Memory B cell (primary cell): ENCODE data around the gene FAM184A.
"Not testable (repeated sequence)": the region's sequence is repeated elsewhere in the genome, so short reads cannot be mapped to it uniquely, and the experiment has no call there.

Source experiments
- ATAC-seq: fragments of 150-1000 bp; cut with Tn5 transposase; 2 replicates; pipeline ENCODE4 v1.10.0; 2021; ENCODE audit warnings: low read depth, mild to moderate bottlenecking, moderate library complexity
- DNase-seq, 2 donors: peaks; one replicate each; pipeline ENCODE4 v3.0.0; 2022; ENCODE audit warnings: low spot score in 2 of 2
- H3K27ac Mint-ChIP-seq: one replicate; pipeline ENCODE4 v1.8.0; 2022; ENCODE audit warnings: mild to moderate bottlenecking, moderate library complexity, mixed read lengths
- H3K27me3 Mint-ChIP-seq: one replicate; pipeline ENCODE4 v1.8.0; 2022; ENCODE audit warnings: mixed read lengths
- H3K36me3 Mint-ChIP-seq: one replicate; pipeline ENCODE4 v1.8.0; 2022; ENCODE audit warnings: mild to moderate bottlenecking, mixed read lengths
- H3K4me1 Mint-ChIP-seq: one replicate; pipeline ENCODE4 v1.8.0; 2022; ENCODE audit warnings: mixed read lengths
- H3K4me3 Mint-ChIP-seq: one replicate; pipeline ENCODE4 v1.8.0; 2022; ENCODE audit warnings: mild to moderate bottlenecking, moderate library complexity, mixed read lengths
- H3K9me3 Mint-ChIP-seq: one replicate; pipeline ENCODE4 v1.8.0; 2022; ENCODE audit warnings: mixed read lengths

Gene FAM184A

DNA sequence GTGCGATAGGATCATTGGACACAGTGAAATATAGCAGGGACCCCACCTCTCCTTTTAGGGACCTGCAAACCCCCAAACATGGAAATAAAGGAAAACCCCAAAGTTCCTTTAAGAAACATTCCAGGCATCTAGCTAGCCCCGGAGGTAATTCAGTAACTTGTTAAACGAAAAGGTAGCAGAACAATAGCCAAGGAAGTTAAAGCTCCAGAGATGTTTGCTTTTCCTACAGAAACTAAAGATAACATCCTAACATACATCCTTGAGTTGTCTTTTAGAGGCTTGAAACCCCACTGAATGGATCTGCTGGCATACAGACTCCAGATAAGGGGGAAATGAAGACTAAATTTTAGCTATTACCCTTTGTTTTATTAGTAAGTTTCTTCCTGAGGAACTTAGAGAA, 51.0 kb downstream of the FAM184A start:
- Mint-ChIP-seq H3K4me1 (no peaks in the 10 kb centered on the region), H3K9me3 (no peaks in the 10 kb centered on the region), H3K36me3 (no peaks in the 10 kb centered on the region), H3K27me3 (peaks cover 9% of the 10 kb centered on the region), H3K27ac (no peak overlapping the region), H3K4me3 (no peak overlapping the region)
- ATAC-seq (no peak), DNase-seq (no peak)

DNA sequence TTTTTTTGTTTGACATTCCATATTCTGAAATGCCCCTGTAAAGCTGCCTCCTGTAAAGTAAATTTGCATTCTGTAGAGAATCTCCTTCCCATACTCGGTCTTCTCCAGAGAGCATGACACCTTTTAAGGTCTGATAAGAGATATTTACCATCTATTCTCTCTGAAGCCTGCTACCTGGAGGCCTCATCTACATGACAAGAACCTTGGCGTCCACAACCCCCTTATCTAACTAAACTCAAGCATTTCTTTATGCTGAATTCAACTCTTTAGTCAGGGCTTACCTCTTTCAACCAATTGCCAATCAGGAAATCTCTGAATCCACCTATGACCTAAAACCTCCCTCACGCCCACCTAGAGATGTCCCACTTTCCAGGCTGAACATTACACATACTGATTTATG, 51.6 kb downstream of the FAM184A start:
- Mint-ChIP-seq H3K4me1 (no peaks in the 10 kb centered on the region), H3K27ac (no peak overlapping the region), H3K27me3 (peaks cover 9% of the 10 kb centered on the region), H3K36me3 (no peaks in the 10 kb centered on the region), H3K4me3 (no peak overlapping the region), H3K9me3 (no peaks in the 10 kb centered on the region)
- DNase-seq, result no peak
- no peak for ATAC-seq

DNA sequence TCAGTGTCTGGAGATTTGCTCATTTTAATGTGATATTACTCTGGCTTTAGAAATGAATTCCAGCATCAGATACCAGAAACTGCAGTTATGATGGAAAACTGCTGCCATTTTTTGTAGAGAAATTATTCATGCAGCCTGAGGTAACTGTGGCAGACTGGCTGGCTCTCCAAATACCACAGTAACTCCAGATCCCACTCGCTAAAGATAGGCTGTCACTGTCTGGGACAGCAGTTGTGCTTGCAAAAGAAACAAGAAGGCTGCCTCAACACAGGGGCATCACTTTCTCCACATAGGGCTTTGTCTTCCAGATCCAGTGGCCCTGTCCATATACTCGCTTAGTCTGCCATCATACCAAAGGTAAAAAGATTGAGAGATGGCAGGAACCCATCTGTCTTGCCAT, 52.7 kb downstream of the FAM184A start:
- ATAC-seq, result no peak
- H3K27me3 Mint-ChIP-seq, result peaks cover 9% of the 10 kb centered on the region
- no peak overlapping the region for H3K27ac Mint-ChIP-seq
- DNase-seq, result no peak
- no peak overlapping the region for H3K4me3 Mint-ChIP-seq
- no peaks in the 10 kb centered on the region for H3K36me3 Mint-ChIP-seq
- no peaks in the 10 kb centered on the region for H3K9me3 Mint-ChIP-seq
- no peaks in the 10 kb centered on the region for H3K4me1 Mint-ChIP-seq

DNA sequence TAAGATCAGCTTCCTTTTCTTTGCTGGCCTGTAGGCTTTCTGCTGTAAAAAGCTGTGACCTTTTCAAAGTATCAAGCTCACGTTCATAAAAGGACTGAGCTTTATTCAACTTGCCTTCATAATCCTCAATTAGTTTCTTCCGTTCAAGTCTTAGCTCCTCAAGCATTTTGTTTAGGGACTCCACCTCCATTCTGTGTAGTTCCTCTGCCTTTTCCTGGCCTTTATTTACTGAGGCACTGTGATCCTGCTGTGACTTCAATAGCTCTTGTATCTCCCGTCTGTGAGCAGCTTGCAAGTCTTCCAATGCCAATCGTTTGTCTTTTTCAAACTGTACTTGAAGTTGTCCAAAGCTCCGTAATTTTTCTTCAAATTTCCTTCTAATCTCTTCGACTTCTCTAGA, 54.4 kb downstream of the FAM184A start:
- DNase-seq, result no peak
- no peaks in the 10 kb centered on the region for H3K36me3 Mint-ChIP-seq
- peaks cover 7% of the 10 kb centered on the region for H3K27me3 Mint-ChIP-seq
- H3K9me3 Mint-ChIP-seq, result no peaks in the 10 kb centered on the region
- H3K4me3 Mint-ChIP-seq, result no peak overlapping the region
- H3K27ac Mint-ChIP-seq, result no peak overlapping the region
- H3K4me1 Mint-ChIP-seq, result no peaks in the 10 kb centered on the region
- ATAC-seq, result no peak

DNA sequence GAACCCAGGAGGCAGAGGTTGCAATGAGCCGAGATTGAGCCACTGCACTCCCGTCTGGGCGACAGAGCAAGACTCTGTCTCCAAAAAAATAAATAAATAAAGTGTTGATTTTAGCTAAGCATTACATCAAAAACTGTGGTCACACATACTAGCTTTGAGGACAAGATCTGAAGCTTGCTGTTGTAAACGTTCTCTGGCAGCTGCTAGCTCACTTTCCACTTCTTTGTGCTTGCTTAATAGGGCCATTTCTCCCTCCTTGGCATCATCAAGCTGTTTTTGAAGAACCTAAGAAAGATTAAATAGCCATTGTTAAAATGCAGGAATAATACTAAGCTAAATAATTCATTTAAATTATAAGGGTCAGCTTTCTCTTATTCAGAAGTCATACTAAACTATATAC, 55.7 kb downstream of the FAM184A start:
- Mint-ChIP-seq H3K36me3 (no peaks in the 10 kb centered on the region), H3K4me1 (no peaks in the 10 kb centered on the region), H3K9me3 (no peaks in the 10 kb centered on the region), H3K27ac (no peak overlapping the region), H3K27me3 (peaks cover 4% of the 10 kb centered on the region), H3K4me3 (no peak overlapping the region)
- DNase-seq (no peak), ATAC-seq (no peak)

DNA sequence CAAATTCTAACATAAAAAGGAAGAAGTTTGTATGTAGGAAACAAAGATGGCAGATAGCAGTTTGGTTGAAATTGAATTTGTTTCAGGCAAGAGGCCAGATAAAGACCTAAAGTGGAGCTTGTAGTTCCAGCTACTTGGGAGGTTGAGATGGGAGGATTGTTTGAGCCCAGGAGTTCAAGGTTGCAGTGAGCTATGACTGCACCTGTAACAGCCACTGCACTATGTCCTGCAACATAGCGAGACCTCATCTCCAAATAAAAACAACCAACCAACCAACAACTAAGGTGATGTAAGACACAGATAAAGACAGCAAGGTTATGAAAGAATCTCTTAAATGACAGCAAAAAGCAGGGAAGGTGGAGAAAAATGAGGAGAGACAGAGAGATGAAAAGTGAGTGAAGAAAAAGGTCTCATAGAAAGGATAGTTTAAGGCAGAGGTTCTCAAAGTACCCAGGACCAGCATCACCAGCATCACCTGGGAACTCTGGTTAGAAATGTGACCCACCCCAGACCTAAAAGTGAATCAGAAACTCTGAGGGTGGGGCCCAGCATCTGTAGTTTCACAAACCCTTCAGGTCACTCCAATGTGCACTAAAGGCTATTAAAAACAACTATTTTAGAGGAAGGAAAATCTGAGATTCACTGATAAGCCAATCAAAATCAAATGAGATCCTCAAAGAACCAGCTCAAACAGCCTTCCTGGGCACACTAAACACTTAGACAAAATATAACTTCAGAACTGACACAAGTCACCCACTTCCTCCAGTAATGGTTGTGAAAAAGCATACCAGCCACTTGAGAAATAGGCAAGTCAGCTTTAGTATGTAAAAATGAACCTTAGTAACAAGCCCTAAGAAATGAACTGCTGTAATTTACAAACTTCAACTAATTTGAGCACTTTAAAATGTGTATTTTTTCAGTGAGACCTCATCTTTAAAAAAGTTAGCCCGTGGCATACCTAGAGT, 57.6 kb downstream of the FAM184A start:
- Mint-ChIP-seq H3K4me1 (no peaks in the 10 kb centered on the region), H3K4me3 (no peak overlapping the region), H3K36me3 (no peaks in the 10 kb centered on the region), H3K27me3 (no peaks in the 10 kb centered on the region), H3K27ac (no peak overlapping the region), H3K9me3 (no peaks in the 10 kb centered on the region)
- DNase-seq, result no peak
- no peak for ATAC-seq

DNA sequence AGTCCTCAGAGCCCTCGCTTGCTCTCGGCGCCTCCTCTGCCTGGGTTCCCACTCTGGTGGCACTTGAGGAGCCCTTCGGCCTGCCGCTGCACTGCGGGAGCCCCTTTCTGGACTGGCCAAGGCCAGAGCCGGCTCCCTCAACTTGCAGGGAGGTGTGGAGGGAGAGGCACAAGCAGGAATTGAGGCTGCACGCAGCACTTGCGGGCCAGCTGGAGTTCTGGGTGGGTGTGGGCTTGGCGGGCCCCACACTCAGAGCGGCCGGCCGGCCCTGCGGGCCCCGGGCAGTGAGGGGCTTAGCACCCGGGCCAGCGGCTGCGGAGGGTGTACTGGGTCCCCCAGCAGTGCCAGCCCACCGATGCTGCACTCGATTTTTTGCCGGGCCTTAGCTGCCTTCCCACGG, 63.3 kb downstream of the FAM184A start:
- H3K4me3 Mint-ChIP-seq, H3K27ac Mint-ChIP-seq, H3K9me3 Mint-ChIP-seq, H3K27me3 Mint-ChIP-seq, H3K36me3 Mint-ChIP-seq, ATAC-seq, H3K4me1 Mint-ChIP-seq, DNase-seq: not testable (repeated sequence)

DNA sequence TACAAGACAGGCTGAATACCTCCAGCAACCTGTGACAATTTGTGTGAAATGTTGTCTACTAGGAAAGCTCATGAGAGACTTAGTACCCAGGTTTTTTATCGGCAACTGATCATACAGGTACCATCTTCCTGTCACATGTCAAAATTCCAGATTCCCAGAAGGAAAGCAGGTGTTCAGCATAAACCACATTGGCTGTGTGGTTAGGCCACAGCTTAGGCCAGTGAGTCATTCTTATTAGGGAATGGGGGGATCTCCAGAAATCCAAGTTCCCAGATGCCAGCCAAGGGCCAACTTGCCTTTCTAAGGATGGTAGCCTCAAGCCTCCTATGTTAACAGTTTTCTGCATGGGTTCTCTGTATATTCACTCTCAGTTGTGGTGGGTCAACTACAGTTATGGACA, 65.9 kb downstream of the FAM184A start:
- DNase-seq (no peak), ATAC-seq (no peak)
- Mint-ChIP-seq H3K4me3 (no peak overlapping the region), H3K4me1 (no peaks in the 10 kb centered on the region), H3K36me3 (peaks cover 1% of the 10 kb centered on the region), H3K27me3 (peaks cover 2% of the 10 kb centered on the region), H3K9me3 (peaks cover 7% of the 10 kb centered on the region), H3K27ac (no peak overlapping the region)

DNA sequence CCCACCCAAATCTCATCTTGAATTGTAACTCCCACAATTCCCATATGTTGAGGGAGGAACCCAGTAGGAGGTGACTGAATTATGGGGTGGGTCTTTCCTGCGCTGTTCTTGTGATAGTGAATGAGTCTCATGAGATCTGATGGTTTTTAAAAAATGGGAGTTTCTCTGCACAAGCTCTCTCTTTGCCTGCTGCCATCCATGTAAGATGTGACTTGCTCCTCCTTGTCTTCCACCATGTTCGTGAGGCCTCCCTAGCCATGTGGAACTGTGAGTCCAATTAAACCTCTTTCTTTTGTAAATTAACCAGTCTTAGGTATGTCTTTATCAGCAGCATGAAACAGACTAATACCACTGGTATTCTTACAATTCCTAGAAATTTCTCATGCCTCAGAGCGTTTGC, 69.2 kb downstream of the FAM184A start:
- H3K9me3 Mint-ChIP-seq, ATAC-seq, H3K4me1 Mint-ChIP-seq, H3K27ac Mint-ChIP-seq, H3K36me3 Mint-ChIP-seq, H3K27me3 Mint-ChIP-seq, DNase-seq, H3K4me3 Mint-ChIP-seq: not testable (repeated sequence)

DNA sequence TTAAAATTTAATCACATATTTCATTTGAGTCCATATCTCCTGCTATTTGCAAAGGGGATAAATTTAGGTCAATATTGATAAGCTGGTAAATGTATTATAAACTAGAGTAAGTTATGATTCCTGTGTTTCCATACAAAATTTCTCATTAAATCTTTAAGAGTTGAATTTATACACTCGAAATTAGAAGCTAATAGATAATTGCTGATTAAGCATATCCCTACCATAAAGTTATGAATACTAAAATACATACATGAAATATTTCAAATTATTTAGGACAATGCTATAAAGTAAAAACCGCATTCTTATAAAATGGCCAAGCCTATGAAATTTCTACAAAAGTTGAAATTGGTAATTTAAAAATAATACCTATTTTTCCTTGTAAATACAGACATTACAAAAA, 71.5 kb downstream of the FAM184A start:
- DNase-seq, result no peak
- ATAC-seq, result no peak
- Mint-ChIP-seq H3K27me3 (peaks cover 2% of the 10 kb centered on the region), H3K36me3 (peaks cover 1% of the 10 kb centered on the region), H3K27ac (no peak overlapping the region), H3K4me1 (no peaks in the 10 kb centered on the region), H3K9me3 (peaks cover 7% of the 10 kb centered on the region), H3K4me3 (no peak overlapping the region)

DNA sequence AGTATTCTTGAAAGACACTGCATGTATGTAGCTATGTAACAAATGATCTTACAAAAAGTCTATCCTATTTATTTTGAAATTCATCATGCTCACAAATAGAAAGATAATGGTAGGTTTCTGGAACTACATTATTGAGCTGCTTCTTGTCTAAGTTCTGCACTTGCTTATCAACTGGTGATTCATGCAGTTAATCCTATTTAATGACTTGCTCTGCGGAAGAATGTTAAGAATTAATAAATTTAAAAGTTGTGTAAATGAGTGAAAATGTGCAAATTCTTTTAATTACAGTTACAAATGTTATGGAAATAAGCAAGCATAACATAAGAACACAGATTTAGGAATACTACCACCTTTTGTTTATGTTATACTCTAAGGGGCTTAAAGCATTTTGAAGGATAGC, 76.4 kb downstream of the FAM184A start:
- peaks cover 7% of the 10 kb centered on the region for H3K27me3 Mint-ChIP-seq
- no peaks in the 10 kb centered on the region for H3K4me1 Mint-ChIP-seq
- H3K4me3 Mint-ChIP-seq, result no peak overlapping the region
- H3K27ac Mint-ChIP-seq, result no peak overlapping the region
- ATAC-seq (no peak), DNase-seq (no peak)
- H3K9me3 Mint-ChIP-seq, result no peaks in the 10 kb centered on the region
- H3K36me3 Mint-ChIP-seq, result no peaks in the 10 kb centered on the region

DNA sequence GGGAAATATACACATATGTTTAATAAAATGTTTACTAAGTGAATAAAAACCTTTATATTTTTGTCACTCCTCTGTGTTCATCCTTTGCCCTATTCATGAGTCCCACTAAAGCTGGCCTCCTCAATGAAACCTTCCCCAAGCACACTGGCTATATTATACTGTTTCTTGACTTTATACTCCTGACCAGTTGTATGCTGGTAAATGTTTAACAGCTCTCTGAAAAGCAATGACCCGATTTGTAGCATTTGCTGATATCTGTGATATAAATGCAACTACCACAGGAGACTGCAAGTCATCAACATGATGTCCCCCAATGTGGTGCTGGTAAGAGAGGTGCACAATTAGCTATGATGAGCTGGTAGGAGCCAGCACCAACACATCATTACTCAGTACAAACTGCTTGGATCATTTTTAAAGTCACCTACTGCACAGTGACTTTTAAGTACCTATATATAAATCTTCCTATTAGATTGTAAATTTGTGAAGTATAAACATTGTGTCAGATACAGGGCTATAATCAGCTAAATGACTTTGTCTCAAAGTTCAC, 78.9 kb downstream of the FAM184A start:
- no peak overlapping the region for H3K4me3 Mint-ChIP-seq
- no peak for DNase-seq
- no peak overlapping the region for H3K27ac Mint-ChIP-seq
- no peaks in the 10 kb centered on the region for H3K36me3 Mint-ChIP-seq
- ATAC-seq, result no peak
- no peaks in the 10 kb centered on the region for H3K9me3 Mint-ChIP-seq
- H3K27me3 Mint-ChIP-seq, result peaks cover 7% of the 10 kb centered on the region
- H3K4me1 Mint-ChIP-seq, result no peaks in the 10 kb centered on the region

DNA sequence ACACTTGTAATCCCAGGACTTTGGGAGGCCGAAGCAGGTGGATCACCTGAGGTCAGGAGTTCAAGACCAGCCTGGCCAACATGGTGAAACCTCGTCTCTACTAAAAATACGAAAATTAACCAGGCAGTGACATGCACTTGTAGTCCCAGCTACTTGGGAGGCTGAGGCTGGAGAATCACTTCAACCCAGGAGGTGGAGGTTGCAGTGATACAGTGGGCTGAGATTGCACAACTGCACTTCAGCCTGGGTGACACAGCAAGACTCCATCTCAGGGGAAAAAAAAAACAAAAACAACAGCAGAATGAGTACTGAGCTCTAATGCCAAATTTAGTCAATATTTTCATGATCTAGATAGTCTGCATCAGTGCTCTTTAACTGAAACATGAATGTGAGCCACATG, 81.0 kb downstream of the FAM184A start:
- ATAC-seq, H3K27me3 Mint-ChIP-seq, H3K36me3 Mint-ChIP-seq, H3K27ac Mint-ChIP-seq, H3K4me3 Mint-ChIP-seq, H3K4me1 Mint-ChIP-seq, DNase-seq, H3K9me3 Mint-ChIP-seq: not testable (repeated sequence)

DNA sequence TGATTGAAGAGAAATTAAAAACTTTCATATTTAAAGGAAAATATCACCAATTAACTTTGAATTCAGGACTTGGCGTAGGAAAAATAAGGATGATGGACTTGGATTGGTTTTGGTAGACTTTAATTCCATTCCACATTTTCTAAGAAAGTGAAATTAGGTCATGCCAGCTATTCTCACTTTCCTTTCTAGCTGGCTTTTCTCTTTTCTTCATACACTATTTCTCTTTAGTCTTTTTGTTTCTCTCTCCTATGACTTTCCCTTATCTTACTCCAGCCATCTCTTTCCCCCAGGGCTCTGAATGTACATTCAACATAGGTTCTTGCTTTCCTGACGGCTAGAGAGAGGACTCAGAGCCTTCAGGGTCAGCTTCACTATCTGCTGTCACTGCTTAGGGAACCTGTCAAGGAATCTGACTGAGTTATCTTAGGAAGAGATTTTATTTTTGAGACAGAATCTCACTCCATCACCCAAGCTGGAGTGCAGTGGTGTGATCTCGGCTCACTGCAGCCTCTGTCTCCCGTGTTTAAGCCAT, 82.1 kb downstream of the FAM184A start:
- H3K36me3 Mint-ChIP-seq, result no peaks in the 10 kb centered on the region
- no peak overlapping the region for H3K4me3 Mint-ChIP-seq
- no peak for ATAC-seq
- H3K4me1 Mint-ChIP-seq, result no peaks in the 10 kb centered on the region
- no peaks in the 10 kb centered on the region for H3K9me3 Mint-ChIP-seq
- H3K27me3 Mint-ChIP-seq, result peaks cover 8% of the 10 kb centered on the region
- no peak overlapping the region for H3K27ac Mint-ChIP-seq
- no peak for DNase-seq
